Hematopoietic multipotent progenitor cell (in vitro differentiated cells): ENCODE data around the gene MMS22L. TPM values are rescaled to one million over a fixed set of nuclear protein-coding genes. Genes with fewer than 3 reads are reported as not detected.

Source experiments
- DNase-seq, 3 donors: peaks; one replicate each; pipeline ENCODE4 v3.0.0-alpha.2; 2011 to 2015; ENCODE audit warnings: low read depth in 2 of 3, low spot score in 2 of 3
- total RNA-seq: library from RNA; depleted of rRNA; stranded (reverse); fragments of >200 nt; gene quantifications from one replicate; pipeline ENCODE4 v1.2.3, GENCODE V29; 2012

Gene MMS22L
- total RNA-seq, 1 donor: 12.4 TPM

DNA sequence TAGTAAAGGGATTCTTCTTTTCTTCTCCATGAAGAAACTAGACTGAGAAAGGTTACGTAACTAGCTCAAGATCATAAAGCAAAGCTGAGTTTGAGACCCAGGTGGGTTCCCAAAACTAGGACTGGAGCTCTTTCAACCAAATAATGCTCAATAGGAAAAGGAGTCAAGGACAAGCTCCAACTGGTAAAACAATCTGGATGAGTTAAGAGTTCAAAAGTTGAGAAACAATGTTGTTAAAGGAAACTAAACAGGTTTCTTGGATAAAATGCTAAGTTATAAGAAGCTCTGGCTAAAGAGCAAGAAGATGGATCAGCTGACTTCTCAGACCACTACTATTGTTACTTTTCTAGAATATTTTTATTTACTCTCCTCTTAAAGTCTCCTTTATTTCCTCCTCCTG is 137.3 kb downstream of the MMS22L start:
- DNase-seq: no peak

DNA sequence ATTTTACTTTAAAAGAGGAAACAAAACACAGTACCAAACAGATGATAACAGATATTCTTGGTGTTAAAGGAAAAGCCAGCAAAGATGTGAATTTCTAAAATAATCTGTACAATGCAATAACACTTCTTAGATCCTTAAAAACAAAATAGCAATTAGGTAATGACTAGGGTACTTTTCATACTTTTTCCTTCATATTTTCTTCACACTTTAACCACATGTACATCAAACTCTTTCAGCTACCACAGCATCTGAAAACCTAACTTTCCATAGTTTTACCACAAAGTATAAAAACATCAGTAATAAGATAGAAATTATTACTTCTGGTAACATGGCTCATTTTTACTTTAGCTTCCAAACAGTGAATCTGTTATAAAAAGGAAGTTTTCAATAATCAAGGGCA is 141.3 kb downstream of the MMS22L start:
- no peak for DNase-seq

DNA sequence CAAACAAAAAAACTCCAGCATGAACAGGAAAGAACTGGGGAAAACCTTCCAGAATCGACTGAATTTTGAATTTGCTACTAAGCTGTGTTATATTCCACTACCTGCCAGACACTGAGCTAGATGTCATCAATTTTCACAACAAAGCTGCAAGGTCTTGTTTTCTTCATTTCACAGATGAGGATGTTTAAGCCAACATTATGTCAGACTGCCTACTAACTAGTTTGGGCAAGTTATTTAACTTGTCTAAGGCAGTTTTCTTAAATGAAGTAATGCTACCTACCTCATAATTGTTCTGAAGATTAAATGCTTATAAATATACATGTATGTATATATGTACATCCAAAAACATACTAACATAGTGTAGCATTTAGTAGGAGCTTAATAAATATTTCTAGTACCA is 144.4 kb downstream of the MMS22L start:
- DNase-seq: no peak

DNA sequence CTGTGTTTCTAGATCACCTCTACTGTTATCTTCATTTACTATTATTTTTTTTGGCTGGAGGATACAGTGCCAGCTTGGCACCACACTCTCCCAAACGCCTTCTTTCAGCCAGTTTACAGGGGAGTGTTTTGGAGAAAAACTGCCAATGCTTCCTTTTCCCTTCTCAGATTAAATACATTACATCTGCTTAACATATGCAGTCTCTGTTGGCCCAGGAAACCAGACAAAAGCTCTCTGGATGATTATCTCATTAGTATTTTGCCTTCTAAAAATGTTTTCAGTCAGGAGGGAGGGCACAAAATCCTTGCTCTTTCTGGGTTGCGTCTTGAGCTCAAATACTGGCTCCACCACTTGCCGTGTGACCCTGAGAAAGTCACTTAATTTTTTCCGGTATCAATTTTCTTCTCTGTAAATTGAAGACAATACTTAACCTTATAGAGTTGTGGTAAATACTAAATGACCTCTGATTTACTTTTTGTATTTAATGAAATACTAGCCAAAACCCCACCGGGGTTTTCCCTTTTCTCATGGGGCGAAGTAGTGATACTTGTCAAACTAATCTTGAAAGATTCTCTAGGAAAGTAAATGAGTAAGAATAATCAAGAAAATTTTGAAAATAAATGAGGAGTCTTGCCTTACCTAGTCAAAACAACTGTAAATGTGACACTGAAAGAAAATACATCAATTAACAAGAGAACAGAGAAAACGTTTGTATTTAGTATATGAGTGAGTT is 146.2 kb downstream of the MMS22L start:
- no peak for DNase-seq

DNA sequence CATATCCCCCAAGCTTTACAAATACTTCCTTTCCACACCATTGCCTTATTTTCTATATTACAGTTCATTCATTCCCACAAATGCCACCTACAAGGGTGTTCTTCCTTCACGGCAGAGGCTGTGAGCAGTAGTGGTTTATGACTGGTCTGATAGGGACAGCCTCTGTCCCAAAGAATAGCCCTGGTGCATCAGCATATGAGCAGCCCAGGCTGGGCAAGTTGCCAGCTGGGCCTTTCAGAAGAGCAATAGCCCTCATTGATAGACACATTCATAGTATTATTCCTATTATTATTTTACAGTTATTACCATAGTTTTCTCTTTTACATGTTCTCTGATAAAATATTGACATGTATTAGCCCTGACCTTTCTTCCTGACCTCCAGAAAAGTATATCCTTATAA is 149.9 kb downstream of the MMS22L start:
- no peak for DNase-seq

DNA sequence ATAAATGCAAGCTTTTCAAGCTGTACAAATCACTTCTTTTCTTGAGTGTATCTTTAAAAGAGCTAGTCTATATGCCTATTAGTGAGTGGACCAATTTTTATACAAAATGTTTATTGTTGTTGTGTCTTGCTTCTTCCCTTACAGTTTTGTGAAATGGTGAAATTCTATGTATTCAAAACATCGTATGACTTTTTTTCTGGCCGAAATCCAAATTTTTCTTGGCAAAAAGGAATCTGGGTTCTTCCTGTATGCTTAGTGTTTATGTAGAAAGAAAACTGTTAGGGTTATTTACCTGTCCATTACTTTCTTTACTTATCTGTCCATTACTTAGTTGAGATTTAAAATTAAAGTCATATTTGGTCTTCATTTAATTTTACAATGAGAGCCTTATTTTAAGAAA is 153.9 kb downstream of the MMS22L start:
- no peak for DNase-seq

DNA sequence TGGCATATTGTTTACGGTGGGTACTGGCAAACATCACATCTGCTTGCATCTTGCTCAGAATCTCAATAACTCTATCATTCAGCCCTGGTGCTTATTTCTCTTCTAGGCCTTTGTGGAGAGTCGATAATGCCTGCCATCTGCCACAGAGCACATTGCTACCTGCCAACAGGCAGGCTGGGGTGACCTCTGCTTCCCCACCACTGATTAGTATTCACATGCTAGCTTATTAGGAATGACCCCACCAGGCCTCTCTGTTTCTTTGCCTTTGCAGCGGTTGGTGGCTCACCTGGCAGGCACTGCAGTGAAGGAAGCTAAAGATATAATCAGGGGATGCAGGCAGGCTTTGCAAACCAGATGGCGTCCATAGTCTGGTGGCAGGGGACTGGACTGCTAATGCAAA is 154.5 kb downstream of the MMS22L start:
- no peak for DNase-seq

DNA sequence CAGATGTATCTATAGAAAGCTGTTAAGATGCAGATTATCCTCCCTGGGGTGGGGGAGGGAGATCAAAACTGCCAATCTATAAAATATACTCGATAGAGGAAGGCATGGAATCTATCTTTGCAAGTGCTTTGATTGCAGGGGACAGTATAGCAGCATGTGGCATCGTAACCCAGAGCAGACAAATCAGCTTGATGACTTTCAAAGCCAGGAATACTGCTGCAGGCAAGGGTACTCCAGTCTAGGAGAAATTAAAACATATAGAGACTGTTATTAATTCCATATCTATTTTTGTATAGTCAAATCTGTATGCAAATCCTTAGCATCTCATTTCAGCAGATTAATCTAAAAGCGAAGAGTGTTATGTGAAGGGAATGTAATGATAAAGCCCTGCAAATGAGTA is 159.4 kb downstream of the MMS22L start:
- DNase-seq: no peak

DNA sequence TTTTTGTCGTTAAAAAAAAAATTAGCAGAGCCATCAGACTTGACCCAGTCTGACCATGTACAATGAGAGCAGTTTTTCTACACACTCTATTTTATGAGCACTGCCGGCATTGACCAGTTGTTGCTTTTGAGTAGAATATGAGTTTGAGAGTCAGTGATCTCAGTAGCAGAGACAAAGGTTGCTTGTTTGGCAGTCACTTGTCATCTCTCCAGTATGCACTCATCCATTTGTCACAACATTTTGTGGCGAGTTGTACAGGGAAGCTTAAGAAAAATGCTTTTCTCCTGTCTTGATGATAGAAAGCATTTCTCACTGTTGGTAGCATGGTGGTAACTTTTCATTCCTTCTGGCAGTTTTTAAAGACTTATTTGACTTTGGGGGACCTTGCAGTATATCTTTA is 159.9 kb downstream of the MMS22L start:
- DNase-seq: no peak

DNA sequence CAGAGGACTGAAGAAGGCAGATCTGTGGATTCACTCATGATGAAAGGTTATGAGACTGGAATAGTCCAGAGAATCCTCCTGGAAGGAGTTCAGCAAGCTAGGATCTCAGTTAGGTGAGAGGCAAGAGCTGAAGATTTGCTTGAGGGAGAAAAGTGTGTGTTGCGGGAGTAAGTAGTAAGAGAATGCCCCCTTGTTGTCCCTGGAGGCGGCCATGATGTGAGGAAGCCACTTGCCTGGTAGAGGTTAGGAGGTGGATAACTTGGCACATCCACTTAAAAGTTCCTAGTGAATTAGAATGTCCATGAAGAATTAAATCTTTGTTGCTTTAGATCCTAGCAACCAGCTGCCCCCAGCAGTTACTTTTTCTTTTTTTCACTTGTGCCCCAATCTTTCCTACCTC is 162.5 kb downstream of the MMS22L start:
- DNase-seq: no peak

DNA sequence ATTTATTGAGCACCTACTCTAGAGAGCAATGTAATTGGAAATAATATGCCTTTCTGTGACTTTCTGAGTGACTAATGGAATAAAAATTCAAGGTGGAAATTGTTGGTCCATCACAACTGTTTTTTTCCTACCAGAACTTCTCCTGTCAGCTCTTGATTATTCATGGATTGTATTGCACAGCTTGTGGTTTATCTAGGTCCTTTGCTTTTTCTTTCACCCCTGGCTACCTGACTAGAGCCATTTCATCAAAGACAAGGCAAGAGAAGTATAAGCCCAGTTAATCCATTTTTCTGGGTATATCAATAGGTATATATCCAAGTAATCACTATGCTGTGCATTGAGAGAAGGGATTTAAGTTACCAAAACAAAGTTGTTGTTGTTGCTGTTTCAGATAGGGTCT is 168.4 kb downstream of the MMS22L start:
- DNase-seq: no peak

DNA sequence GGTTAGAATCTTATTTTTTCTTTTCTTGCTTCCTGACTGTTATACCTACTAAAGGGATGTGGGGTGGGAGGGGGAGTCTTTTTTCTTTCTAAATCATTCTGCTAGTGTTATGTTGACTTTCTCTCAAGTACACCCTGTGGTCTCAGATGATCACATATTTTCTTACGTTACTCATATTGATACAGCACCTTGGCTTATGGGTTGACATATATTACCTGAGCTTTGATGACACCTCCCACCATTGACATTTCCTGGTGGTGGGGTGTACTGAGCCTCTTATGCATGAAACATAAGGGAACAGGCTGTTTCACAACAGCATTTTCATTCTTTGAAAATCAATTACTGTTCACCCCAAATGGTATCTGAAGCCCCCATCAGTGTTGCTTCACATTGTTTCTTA is 169.8 kb downstream of the MMS22L start:
- no peak for DNase-seq

DNA sequence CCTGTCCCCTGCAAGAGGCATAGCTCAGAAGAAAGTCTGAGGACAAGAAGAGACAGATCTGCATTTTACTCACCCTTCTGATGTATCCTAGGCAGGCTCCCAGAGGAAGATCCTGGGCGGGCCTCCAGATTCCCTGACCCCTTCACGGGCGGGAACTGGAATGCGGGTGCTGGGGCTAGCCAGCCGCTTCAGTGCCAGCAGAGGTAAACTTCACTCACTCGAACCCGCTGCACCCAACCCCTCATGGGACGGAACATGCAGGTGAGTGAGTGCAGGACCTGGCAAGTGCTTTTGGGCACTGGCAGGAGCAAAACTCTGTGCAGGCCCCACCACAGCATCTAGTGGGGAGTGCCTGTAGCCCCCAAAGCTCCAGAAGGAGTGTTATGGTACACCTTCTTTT is 171.8 kb downstream of the MMS22L start:
- DNase-seq: no peak

DNA sequence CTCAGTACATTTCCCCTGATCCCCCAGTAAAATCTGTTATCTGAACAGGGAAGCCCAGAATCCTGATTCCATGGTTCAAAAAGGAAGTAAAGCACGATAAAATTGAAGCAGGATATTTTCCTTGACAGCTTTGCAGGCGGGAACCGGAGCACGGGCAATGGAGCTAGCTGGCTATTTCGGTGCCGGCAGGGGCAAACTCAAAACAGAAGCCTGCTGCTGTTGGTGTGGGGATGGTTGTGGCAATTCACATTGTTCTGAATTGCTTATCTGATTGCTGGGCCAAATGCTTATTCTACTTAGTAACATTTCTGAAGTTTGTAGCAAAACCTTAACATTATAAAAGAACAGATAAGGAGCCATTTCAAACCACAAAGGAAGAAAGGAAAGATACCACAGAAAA is 172.4 kb downstream of the MMS22L start:
- DNase-seq: peak in 1 of 3 donors; percentile 11

DNA sequence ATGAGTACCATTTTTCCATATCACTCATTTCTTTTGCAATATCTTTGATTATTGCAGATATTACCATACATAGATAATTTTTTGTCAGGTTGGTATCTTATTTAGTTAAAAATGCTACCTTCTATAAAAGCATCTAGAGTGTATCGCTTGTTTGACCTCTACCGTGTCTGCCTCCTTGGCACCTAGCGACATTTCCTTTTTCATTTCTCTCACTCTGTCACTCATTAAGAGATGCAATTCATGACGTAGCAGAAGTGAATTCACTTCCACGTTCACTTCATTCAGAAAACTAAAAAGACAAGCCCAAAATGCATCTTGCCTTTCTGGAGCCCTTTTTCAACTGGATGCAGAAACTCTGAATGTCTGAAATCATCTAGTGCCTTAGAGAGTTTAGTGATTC is 172.9 kb downstream of the MMS22L start:
- no peak for DNase-seq

DNA sequence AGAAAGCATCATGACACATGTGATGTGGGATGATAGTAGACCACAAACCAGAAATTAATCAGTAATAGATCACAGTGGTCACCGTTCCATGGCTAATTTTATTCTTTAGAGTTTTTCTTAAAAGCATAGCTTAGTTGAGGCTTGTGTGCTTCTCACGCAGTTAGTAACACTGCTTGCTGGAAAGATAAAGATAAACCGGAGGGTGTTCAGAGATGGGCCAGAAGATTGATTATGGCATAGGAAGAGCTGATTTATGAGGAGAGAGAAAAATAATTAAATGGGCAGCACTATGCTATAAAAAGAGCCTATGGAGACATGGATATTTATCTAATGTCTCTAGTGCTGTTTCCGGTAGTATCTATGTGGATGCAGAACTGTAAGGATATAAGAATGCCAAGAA is 173.6 kb downstream of the MMS22L start:
- no peak for DNase-seq

DNA sequence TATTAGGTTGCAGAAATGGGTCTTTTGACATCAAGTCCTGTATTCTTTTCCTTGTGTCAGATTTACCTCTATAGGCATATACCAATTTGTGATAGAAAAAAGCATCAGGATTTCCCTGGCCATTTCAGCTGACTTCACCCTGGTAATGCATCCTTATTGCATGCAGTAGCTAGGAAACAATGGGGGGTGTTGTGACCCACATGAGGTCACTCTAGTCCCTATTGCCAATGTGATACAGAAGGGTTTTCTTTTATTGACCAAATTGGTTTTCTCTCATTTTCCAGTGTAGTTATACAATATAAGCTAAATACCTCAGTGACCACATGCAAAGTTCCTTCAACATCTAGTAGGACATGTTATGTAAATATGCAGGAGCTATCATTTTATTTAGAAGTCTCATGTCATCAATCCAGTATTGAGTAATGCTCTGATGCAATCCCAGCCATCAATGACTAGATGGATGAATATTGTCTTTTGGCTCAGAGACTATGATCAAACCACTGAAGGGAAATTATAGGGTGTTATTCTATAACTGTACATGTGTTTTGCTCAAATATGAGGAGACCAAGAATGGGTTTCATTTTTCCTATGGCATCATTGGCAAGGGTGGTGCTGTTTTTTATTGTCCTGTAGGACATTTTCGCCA is 180.7 kb downstream of the MMS22L start:
- no peak for DNase-seq

DNA sequence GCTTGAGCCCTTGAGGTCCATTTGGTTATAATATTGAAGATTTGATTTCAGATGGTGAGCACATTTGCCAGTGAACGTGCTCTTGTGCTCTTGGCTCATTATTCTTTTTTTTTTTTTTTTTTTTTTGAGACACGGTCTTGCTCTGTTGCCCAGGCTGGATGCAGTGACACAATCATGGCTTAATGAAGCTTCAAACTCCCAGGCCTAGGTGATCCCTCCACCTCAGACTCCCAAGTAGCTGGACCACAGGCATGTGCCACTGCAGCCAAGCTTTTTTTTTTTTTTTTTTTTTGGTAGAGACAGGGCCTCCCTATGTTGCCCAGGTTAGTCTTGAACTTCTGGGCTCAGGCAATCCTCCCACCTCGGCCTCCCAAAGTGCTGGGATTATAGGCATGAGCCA is 182.3 kb downstream of the MMS22L start:
- no peak for DNase-seq

DNA sequence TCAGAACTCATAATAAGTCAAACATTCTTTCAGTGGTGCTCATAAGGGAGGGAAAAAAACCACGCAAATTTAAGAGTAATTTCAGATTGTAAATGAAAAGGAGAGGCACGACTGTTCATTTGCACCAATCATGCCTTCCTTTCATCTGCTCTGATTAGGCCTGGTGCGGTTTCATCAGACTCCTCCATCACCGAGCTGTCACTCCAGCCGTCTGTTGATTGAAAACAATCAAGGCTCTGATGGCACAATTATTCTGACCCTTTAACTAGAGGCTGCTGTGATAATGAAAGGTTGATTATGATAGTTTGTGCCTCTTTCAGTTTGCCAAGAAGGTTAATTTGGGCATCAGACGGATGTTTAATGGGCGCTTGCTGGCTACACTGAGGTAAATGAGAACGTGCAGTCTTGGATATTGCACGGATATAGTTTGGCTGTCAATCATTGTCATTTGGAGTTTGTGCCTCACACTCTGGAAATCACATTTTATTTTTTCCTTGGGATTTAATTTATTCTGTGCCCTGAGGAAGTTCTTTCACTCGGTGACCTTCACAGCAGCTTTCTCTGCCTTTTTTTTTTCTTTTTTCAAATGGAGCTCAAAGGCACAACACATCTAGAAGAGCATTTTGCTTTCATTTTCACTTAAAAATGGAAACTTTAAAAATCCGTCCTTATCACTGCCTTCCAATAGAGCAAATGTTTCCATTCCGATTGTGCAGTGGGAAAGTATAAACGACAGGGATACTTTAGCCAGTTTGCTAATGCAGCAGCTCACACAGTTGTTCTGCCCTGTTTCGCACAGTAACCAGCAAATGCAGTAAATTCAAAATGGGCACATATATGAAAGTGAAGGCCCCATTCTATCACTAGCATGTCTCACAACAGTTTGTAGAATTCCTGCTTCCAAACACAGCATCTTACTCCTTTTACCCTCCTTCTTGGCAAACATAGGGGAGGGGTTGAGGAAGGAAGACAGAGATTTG is 185.7 kb downstream of the MMS22L start:
- no peak for DNase-seq

DNA sequence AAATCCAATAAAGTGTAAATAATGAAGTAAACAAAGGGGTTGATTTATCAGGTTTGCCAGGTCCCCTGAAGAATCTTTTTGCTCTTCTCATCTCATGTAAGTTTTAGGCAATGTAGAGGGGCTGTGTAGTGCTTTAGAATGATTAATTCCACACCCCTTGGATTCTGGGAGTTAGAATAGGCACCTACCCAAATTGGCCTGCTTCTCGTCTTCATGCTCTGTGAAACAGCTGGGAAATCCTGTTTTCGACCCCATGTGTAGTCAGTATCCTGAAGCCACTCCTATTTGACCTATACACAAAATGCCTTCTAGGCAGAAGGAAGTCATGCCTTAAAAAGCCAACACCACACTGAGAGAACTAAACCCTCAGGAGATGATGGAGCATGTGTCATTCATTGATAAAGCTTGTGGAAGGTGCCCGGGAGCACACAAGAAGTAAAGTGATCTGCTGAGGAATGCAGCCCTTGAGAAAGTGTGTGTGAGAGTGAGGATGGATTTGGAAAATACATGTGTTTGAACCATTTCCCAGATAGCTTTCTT is 187.6 kb downstream of the MMS22L start:
- DNase-seq: no peak

DNA sequence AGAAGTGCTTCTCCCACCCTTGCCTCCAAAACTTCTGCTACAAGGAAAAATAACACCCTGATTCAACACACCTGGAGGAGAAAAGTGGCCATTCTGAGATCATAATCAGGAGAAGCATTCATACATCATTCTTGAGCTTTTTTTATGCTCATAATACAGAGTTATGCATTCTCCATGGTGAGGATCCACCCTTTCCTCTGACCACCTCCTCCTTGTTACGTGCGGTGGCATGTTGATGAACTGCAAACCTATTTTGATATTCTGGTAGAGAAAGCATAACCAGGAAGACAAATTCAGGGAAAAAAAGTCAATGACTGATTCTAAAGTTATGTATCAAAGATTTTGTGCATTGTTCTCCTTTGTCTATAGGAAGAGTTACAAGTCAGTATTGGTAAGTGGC is 188.6 kb downstream of the MMS22L start:
- no peak for DNase-seq
